ENCODE results near the gene TSPAN4.

The TSPAN4 gene

DNA sequence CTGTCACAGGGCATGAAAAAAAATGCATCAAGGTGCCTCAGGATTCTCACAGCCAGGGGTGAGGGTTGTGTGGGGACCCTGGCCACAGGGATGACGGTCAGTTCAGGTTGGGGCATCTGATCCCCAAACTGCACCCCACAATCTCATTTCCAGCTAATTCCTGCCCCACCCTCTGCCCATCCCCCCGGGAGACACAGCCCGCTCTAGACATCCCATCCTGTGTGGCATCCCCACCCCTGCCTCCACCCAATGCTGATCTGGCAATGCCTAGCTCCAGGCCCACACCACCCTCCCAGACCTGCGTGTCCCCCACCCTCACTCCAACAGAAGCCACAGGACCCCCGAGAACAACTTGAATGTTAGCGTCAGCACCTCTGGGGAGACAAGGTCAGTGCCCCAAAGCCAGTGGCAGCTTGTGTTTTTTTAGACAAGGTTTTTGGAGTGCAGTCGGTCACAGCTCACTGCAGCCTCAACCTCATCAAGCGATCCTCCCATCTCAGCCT is 25.3 kb downstream of the TSPAN4 start:
- DNase-seq: no peak

DNA sequence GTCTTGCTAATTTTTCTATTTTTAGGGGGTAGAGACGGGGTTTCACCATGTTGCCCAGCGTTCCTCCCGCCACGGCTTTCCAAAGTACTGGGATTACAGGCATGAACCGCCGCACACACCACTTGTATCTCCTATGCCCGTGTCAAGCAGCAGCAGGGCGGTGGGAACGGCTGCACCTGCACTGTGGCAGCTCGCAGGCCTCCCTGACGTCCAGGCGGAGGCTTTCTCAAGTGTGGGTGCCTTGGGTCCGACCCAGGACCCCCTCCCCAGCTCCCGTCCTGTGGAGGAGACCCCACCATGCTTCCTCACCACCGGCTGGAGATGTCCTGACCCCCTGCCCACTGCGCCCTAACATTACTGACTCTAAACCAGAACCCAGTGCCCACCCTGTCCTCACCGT is 25.7 kb downstream of the TSPAN4 start:
- DNase-seq: no peak

DNA sequence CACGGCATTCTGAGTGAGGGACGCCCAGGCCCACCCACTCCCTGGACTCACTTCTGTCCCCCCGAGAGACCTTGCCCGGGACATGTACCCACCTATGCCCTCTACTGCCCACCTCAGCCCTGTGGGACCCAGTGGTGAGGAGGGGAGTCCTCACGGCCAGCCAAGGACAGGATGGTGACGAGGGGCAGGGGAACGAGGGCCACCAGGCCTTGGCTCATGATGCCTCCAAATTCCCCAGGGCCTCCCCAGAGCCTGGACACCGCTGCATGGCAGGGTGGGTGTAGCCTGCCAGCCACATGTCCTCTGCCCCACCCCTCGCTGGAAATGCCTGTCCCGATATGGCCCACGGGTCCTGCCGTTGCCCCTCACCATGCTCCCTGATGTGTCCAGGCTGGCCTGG is 26.1 kb downstream of the TSPAN4 start:
- no peak for DNase-seq

DNA sequence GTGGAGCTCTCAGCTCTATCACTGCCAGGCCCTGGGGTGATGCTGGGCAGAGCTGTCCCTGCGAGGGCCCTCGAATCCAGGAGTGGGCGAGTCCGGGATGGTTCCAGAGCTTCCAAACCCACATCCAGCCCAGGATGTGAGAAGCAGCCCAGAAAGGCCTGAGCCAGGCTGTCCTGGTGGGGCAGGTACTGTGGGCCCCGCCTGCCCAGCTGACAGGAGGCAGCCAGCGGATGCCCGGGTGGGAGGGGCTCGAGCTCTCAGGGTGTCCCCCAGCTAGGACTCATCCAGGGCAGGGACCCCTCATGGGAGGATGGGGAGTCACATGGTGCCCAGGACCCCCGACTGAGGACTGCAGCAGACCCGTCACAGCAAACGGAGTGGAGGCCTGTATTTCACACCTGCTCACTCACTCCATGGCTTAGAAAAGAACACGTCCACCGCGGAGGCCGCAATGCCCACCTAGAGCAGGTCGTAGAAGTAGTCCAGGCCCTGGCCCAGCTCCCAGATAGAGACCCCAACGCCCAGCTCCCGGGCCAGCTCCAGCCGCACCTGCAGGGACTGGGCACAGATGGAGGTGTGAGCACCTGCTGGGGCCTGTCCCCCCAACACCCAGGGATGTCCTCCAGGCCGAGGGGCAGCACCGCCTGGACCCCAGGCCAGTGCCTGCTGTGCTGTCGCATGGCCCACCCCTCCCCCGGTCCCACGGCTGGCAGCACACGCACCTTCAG is 26.9 kb downstream of the TSPAN4 start:
- DNase-seq: no peak

DNA sequence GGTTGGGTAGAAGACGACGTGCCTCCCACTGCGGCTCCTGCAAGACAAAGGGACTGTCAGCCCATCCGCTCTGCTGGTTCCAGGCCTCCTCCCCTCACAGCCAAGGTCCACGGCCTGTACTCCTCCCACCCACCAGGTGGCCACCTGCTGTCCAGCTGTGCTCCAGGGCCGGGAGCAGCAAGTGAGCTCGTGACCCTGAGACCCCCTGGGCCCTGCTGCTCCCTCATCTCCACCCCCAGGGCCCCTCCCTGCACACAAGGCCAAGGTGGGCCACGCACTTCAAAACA is 27.4 kb downstream of the TSPAN4 start:
- no peak for DNase-seq

DNA sequence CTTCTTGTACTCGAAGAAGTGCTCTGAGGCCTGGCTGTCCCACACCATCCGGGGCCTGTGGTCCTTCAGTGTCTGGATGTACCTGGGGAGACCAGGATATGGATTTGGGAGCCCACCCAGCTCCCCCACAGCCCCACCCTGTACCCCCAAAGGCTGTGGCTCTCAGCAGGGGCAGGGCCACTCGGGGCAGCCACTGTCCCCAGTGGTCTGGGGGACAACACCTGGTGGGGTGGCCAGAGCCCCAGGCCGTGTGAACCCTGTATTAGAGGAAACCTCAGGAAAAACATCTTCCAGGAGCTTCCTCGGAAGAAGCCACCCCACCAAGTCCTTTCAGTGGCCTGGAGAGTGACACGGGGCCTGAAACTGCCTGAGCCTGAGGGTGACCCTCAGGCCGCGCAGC is 27.8 kb downstream of the TSPAN4 start:
- no peak for DNase-seq

DNA sequence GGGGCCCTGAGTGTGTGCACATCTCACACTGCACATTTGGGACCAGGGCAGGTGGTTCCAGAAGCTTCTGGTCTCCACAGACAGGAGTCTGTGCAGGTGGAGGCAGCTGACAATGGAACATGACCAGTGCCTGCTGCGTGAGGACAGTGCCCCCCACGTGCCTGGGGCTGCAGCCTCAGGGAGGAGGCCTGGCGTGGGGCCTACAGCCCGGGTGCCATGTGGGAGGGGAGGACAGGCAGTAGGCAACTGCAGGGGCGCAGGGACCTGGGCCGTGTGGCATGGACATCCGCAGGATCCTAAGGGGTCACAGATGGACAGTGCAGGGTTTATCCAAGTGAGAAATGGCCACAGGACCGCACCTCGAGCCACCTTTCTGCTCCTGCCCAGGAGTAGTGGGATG is 28.8 kb downstream of the TSPAN4 start:
- no peak for DNase-seq

DNA sequence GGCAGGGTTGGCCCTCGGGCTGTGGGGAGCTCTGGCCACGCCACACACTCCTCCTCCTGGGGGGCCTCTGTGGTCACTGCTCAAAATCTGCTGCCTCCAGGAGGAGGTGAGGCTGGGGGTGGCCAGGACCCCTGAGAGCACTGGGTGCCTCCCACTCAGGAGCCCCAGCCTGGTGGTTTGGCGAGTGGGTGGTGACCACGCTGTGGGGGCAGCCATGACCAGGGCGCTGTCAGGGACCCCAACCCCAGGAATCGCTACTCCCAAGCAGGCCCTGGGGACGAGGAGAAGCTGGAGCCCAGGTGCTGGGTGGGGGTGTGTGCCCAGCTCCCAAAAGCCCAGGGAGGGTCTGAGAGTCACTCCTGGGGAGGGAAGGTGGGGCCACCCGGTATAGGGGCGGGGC is 30.1 kb downstream of the TSPAN4 start:
- DNase-seq: no peak

DNA sequence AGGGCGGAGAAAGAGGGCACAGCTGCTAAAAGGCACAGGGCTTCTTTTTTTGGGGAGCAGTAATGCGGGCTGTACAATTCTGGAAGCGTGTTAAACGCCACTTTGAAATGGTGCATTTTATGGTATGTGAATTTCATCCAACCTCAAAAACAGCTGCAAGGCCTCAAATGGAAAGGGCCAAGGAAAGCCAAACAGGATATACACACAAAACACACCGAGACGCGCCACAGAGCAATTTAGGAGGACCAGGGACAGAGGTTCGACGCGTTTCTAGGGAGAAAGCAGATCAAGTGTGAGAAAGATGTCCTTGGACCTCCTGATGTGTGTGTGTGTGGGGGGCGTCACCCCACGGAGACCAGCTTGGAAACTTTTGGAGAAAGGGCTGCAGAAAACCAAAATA is 31.1 kb downstream of the TSPAN4 start:
- no peak for DNase-seq

DNA sequence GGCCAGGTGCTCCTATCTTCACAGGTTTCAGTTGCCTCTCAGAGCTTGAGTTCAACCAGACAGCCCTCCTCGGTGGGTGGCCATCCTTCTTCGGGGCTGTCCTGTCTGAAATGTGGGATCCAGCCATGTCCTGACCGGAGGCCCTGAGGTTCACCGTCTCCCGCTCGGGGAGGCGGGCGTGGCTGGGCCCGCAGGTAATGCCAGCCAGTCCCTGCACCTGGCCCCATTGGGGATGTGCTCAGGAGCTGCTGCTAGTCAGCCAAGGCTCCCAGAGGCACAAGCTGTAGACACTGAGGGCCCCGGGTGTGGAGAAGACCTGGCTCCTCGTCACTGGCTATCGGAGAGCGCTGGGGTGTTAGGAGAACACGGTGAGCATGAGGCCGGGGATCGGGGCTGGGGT is 32.6 kb downstream of the TSPAN4 start:
- no peak for DNase-seq

DNA sequence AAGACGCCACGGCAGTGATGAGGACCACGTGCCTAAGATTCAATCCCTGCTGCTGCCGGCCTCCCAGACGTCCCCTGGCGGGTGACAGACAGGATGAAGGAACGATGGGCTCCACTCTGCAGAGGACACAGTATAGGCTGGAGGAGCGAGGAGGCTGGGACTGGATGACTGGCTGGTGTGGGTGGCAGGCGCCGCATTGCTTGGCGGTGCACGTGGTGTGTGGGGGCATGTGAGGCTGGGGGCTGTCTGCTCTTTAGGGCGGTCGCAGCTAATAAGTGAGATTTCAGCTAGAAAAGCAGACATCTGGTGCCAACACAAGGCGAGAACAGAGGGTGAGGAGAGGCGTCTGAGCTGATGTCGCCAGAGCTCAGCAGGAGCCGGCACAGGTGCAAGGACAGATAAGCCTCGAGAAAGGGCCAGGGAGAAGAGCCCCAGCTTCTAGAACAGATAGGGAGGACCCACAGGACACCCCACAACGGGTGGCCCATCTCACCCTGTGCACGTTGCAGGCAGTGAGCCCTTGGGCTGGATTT is 33.2 kb downstream of the TSPAN4 start:
- DNase-seq: no peak

DNA sequence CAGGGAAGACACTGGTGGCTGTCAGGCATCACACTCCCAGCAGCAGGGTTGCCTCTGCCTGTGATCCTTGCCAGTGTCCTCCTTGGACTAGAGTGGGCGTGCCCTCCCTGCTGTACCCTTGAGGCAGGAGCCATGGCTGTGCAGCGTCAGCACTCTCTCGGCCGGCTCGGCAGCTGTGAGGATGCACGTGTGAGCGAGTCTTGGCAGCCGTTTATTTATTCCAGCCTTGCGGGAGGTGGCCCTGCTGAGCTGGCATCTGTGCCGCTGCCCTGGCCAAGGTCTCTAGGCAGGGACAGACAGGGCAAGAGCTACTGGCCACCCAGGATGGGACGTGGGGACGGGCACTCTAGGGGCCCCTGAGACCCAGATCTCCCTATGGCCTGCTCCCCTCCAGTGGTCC is 33.9 kb downstream of the TSPAN4 start:
- no peak for DNase-seq

DNA sequence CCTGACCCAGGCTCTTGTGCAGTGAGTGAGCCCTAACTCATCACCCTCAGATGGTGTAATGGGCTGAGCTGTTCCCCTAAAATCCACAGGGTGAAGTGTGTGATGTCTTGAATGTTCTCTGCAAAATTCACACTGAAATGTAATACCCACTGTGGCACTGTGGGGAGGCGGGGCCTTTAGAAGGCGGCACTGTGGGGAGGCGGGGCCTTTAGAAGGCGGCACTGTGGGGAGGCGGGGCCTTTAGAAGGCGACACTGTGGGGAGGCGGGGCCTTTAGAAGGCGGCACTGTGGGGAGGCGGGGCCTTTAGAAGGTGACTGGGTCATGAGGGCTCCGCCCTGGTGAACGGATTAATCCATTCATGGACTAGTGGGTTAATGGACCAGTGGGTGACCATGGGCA is 34.9 kb downstream of the TSPAN4 start:
- DNase-seq: no peak

DNA sequence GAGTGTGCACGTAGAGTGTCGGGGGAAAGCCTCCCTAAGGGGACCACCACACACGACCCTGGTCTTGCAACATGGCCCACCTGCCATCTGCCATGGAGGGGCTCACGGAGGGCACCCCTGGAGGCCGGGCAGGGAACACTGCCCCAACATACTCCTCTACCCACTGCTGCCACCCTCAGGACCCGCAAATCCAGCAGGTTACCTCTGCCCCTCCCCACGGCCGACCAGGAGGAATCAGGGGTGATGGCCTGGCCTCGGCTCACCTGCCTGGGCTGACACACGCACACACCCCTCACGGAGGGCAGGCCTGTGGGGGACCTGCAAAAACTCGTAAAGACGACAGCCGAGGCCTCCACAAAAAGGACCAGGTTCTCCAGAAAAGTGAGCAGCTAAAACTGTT is 37.8 kb downstream of the TSPAN4 start:
- DNase-seq: no peak

DNA sequence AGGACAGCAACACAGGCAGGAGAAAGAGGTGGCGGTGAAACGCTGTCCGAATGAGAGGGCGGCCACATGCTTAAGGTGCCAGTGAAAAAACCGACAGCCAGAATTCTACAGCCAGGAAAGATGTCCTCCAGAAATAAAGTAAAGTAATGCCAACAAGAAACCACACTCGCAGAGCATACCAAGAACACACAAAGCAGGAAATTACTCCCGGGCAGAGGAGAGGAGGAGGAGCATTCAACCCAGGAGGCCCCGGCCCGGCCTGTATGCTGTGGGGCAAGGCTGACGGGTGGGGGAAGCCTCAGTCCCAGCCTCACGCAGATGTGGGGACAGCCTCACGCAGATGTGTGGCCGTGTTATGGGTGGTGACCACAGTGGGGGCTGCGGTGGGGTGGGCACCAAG is 39.9 kb downstream of the TSPAN4 start:
- peak; percentile 73 for DNase-seq

DNA sequence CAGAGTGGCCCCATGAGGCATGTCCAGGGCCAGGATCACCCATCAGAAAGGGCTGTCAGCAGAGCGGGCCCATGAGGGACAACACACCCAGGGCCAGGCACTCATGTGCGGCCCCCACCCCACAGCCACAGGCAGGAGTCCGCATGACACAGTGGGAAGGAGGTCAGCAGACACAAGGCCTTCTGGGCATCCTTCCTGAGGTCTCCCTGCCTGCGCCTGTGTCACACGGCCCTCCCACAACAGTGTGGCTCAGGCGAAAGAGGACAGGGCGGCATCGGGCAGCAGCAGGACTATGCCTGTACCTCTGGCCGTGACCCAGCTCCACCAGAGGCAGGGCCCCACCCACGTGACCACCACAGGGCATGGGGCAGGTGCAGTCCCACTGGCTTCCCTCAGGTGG is 40.9 kb downstream of the TSPAN4 start:
- no peak for DNase-seq

DNA sequence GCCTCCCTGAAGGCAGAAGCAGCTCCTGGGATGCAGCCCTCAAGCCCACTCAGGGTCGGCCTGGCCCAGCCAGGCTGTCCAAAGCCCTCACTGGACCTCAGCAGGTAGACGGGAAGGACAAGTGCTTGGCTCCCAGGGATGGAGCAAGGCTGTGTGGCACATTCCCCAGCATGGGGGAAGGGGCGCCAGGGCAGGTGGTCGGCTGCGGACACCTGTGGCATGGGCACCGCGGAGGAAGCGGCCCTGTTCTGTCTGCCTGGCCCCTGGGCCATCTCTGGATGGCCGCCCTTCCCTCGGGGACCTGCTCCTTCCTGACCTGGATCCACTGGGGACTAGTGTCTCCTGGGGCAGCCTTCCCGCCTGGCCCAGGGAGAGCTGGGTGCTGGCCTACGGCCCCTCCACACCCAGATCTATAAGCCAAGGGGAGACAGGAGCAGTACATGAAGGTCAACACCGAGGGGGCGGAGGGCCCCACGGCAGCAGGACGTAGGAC is 42.0 kb downstream of the TSPAN4 start:
- DNase-seq: no peak

DNA sequence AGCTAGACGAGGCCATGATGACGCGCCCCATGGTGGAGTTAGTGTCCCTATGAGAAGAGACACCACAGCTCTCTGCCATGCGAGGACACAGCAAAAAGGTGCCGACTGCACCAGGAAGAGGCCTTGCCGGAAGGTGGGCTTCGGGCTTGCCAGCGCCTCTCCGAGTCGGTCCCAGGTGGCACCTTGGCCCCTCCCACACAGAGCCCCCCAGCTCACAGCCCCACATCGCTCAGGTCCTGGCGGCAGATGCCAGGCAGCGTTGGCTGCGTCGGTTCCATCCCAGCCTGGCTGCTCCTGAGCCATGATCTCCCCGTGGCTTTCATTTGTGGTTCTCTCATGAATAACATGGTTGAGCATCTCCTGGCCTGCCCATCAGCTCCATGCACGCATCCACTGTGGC is 43.9 kb downstream of the TSPAN4 start:
- no peak for DNase-seq

DNA sequence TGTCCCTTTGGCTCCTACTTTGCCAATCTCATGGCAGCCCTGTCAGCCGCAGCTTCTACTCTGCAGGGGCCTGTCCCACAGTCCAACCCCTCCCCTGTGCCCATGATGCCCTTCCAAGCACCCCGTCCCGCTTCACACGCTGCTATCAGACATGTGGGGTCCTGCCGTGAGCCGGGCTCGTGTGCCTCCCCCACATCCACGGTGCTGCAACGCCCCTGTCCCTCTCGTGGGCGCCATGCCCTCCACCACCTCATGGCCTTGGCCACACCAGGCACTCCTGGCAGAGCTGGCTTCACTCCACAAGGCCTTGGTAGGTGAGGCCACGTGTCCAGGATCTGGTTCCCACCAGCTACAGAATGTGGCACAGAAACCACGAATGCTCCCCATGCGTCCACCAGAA is 44.9 kb downstream of the TSPAN4 start:
- no peak for DNase-seq

DNA sequence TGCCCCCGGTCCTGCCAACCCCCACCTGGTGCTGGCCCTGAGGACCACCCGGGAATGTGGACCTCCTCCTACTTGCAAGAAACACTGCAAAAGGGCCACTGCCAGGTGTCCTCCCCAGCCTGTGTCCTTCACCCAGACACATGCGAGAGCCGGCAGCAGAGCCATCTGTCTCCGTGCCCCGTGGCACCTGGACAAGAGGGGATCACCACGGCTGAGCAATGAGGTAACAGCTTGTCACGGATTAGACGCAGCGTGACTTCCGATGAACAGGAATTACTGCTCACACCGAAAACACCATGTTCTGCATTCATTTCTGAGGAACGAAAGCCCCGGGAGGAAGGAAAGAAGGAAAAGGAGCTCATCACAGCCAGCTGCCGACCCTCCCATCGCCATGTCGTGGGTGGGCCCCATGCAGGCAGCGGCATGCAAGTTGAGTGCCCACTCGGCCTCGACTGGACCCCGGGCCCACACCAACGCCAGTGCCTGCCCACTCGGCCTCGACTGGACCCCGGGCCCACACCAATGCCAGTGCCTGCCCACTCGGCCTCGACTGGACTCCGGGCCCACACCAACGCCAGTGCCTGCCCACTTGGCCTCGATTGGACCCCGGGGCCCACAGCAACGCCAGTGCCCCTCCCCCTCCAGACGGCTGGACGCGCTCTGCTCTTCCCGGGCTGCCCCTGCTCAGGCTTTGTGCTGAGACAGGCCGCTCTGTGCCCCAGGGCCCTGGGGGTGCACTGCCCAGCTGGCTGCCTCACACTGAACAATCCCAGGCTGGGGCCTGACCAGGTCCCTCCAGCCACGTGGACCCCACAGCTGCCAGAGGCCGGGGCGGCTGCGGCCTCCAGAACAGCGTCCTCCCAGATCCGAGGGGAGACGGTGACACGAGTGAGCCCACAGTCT is 45.9 kb downstream of the TSPAN4 start:
- no peak for DNase-seq

DNA sequence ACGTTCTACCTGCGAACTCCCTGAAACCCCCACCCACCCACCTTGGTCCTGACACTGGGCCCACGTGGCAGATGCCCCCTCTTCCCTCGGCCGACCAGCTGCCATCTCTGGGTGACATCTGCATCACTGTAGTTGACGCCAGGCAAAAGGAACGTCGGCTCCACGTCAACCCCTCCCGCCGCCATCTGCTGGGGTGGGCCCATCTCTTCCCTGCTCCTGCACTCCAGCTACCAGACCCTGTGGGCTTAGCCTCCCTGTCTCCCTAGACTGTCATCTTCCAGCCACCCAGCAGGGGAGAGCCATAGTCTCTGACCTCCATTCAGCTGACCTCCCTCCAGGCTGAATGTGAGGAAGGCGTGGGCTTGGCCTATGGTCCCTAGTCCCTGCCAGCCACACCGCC is 46.6 kb downstream of the TSPAN4 start:
- DNase-seq: no peak

DNA sequence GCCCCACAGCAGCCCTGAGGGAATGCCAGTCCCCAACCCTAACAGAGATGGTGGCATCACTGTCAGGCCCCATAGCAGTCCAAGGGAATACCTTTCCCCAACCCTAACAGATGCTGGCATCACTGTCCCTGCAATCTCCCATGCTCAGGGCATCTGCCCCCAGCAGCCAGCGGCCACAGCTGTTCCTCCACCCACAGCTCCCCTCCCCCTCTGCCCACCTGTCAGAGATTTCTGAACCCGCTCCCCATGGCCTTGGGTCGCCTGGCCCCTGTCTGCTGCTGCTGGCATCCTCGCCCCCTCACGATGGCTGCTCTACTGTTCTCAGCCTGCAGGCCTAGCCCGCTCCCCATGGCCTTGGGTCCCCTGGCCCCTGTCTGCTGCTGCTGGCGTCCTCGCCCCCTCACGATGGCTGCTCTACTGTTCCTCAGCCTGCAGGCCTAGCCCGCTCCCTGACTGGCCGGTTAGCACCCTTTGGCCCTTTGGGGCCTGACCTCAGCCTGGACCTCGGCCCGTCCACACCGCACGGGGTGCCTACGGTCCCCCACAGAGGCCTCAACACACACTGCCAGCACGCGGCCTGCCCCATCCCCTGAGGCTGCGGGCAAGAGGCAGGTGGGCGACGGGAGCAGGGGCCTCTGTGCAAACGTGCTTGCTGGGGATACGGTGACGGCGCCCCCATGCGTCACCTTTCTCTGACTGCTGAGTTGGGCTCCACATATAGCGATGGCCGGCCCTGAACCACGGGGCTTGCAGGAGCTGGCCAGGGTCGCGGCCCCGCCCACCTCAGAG is 47.2 kb downstream of the TSPAN4 start:
- no peak for DNase-seq

Data from fibroblast of skin of back (primary cell).